Measurements from ENCODE around the gene SLC27A5.

SLC27A5 gene

GRCh38 chr19:58511353-58512208 is at the start of gene SLC27A5:
Gene SLC27A5 (minus strand): TSS chr19:58511992. CDS start chr19:58511955, 37 bp downstream.
- no peak for DNase-seq

GRCh38 chr19:58560921-58561320 is 49.1 kb upstream of the SLC27A5 start:
- no peak for DNase-seq

- DNase-seq, result no peak
Measured at GRCh38 chr19:58560007-58560887, 48.5 kb upstream of the SLC27A5 start.

GRCh38 chr19:58559275-58560006 is 47.6 kb upstream of the SLC27A5 start:
- no peak for DNase-seq

- DNase-seq, result no peak
Measured at GRCh38 chr19:58558623-58559274, 47.0 kb upstream of the SLC27A5 start.

- no peak for DNase-seq
Measured at GRCh38 chr19:58558066-58558622, 46.4 kb upstream of the SLC27A5 start, which contains the start of gene UBE2M. Gene UBE2M (minus strand): TSS chr19:58558611. CDS start chr19:58558381, 230 bp downstream.

- DNase-seq, result no peak
Measured at GRCh38 chr19:58557221-58558065, 45.7 kb upstream of the SLC27A5 start.

GRCh38 chr19:58556622-58557220 is 44.9 kb upstream of the SLC27A5 start:
- no peak for DNase-seq

- no peak for DNase-seq
Measured at GRCh38 chr19:58555920-58556621, 44.3 kb upstream of the SLC27A5 start.

- no peak for DNase-seq
Measured at GRCh38 chr19:58555369-58555885, 43.6 kb upstream of the SLC27A5 start.

GRCh38 chr19:58554494-58555368 is 42.9 kb upstream of the SLC27A5 start, which contains the start of gene CHMP2A:
Gene CHMP2A (minus strand): TSS chr19:58555105. CDS start chr19:58554212, 893 bp downstream.
- no peak for DNase-seq

GRCh38 chr19:58553799-58554493 is 42.2 kb upstream of the SLC27A5 start:
- no peak for DNase-seq

- DNase-seq, result no peak
Measured at GRCh38 chr19:58552655-58553054, 40.9 kb upstream of the SLC27A5 start.

- DNase-seq, result no peak
Measured at GRCh38 chr19:58551577-58552471, 40.0 kb upstream of the SLC27A5 start.

- no peak for DNase-seq
Measured at GRCh38 chr19:58551123-58551497, 39.3 kb upstream of the SLC27A5 start.

- DNase-seq, result no peak
Measured at GRCh38 chr19:58550362-58551122, 38.8 kb upstream of the SLC27A5 start.
